ENCODE results near the gene GTSF1L. TPM values are rescaled to one million over a fixed set of nuclear protein-coding genes. Genes with fewer than 3 reads are reported as not detected.
A peak's percentile ranks its signal among the peaks of the same experiment; 100 is the strongest.

GTSF1L gene
- total RNA-seq (not detected in 2 replicates), polyA plus RNA-seq (not detected in 2 replicates)

DNA sequence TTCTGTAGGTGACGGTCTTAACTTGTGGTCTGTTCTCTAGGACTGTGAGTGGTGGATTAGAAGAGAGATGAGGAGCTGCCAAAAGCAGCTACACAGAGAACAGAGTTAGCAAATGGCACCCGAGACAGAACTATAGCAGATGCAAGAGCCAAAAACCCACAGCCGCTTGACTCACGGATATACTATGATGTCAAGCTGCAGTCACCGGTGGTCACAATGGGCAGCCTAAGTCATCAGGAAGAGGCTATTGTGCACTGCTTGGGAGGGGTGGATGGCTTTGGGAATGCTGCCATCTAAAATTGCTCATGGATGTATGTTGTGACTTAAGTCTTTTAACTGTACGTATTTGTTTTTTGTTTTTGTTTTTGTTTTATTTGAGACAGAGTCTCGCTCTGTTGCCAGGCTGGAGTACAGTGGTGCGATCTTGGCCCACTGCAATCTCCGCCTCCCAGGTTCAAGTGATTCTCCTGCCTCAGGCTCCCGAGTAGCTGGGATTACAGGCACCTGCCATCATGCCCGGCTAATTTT is at the start of gene GTSF1L:
TSS of gene GTSF1L (minus strand) at position 192 of the 528 bp plus-strand sequence. CDS start 308 bp downstream, outside the sequence.
- TF ChIP-seq, protein P1, sequence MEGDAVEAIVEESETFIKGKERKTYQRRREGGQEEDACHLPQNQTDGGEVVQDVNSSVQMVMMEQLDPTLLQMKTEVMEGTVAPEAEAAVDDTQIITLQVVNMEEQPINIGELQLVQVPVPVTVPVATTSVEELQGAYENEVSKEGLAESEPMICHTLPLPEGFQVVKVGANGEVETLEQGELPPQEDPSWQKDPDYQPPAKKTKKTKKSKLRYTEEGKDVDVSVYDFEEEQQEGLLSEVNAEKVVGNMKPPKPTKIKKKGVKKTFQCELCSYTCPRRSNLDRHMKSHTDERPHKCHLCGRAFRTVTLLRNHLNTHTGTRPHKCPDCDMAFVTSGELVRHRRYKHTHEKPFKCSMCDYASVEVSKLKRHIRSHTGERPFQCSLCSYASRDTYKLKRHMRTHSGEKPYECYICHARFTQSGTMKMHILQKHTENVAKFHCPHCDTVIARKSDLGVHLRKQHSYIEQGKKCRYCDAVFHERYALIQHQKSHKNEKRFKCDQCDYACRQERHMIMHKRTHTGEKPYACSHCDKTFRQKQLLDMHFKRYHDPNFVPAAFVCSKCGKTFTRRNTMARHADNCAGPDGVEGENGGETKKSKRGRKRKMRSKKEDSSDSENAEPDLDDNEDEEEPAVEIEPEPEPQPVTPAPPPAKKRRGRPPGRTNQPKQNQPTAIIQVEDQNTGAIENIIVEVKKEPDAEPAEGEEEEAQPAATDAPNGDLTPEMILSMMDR (IDR thresholded peaks at IDR 0.05; ENCODE audit: low read depth, low read length): no peak
- Histone ChIP-seq H3K27ac (no peak within 1 kb of the TSS), H3K4me3 (no peak within 1 kb of the TSS), H3K36me3 (no peaks in the 10 kb centered on the region), H3K4me1 (ENCODE audit: low read depth) (no peaks in the 10 kb centered on the region), H3K27me3 (no peaks in the 10 kb centered on the region), H3K9me3 (ENCODE audit: low read depth) (no peaks in the 10 kb centered on the region)
- DNase-seq (ENCODE audit: low read depth in 1 of 2, low spot score in 1 of 2): peak in 1 of 2 donors; percentile 71

DNA sequence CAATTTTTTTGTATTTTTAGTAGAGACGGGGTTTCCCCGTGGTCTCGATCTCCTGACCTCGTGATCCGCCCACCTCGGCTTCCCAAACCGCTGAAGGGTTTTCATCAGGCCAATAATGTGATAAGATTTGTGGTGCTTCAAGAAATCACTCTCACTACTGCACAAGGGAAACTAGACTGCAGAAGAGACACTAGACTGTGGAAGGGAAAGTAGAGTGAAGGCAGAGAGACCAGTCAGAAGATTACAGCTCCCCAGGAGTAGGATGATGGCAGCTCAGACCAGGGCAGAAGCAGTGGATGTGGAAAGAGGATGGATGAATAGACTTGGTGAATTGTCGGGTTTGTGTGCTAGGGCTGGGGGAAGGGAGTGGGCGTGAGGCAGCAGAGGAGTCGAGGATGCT is 48.0 kb upstream of the GTSF1L start:
- no peak overlapping the region for H3K4me3 ChIP-seq
- H3K9me3 ChIP-seq (ENCODE audit: low read depth): no peaks in the 10 kb centered on the region
- no peaks in the 10 kb centered on the region for H3K36me3 ChIP-seq
- no peak for DNase-seq (ENCODE audit: low read depth in 1 of 2, low spot score in 1 of 2)
- H3K27me3 ChIP-seq: no peaks in the 10 kb centered on the region
- no peaks in the 10 kb centered on the region for H3K4me1 ChIP-seq (ENCODE audit: low read depth)
- no peak overlapping the region for H3K27ac ChIP-seq
- TF ChIP-seq, protein P1 (IDR thresholded peaks at IDR 0.05; ENCODE audit: low read depth, low read length): no peak

DNA sequence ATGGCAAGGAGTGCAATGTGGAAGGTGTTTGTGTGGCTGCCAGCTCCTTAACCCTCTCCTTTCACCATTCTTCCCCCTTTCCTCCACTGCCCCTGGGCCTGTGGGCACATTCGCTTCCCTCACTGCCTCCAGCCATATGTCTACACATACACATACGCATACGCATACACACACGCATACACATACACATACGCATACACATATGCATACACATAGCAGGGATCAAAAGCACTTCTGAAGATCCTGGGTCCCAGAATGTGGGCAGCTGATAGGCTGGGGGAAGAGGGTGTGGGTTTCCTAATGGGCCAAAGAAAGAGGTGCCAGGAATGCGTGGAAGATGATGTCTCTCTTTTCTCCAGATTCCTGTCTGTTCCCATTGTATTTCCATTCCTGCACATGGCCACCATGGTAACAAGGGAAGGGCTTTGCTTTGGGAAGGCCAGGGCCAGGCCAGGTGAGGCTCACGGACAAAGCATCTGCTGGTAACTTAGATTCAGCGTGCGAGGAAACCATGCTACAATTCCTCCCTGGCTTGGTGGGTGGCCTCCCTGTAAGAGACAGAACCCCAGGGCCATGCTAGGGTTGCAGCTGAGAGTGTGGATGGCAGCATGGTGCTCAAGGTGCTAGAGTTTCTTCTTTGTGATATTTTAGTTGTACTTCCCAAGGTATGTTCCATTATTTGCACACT is 44.8 kb upstream of the GTSF1L start:
- TF ChIP-seq, protein P1 (IDR thresholded peaks at IDR 0.05; ENCODE audit: low read depth, low read length): no peak
- no peaks in the 10 kb centered on the region for H3K9me3 ChIP-seq (ENCODE audit: low read depth)
- H3K4me3 ChIP-seq: no peak overlapping the region
- no peaks in the 10 kb centered on the region for H3K4me1 ChIP-seq (ENCODE audit: low read depth)
- no peaks in the 10 kb centered on the region for H3K36me3 ChIP-seq
- DNase-seq (ENCODE audit: low read depth in 1 of 2, low spot score in 1 of 2): no peak
- no peak overlapping the region for H3K27ac ChIP-seq
- H3K27me3 ChIP-seq: no peaks in the 10 kb centered on the region

- TF ChIP-seq, protein P1 (IDR thresholded peaks at IDR 0.05; ENCODE audit: low read depth, low read length): no peak
- DNase-seq (ENCODE audit: low read depth in 1 of 2, low spot score in 1 of 2): no peak
- no peak overlapping the region for H3K4me3 ChIP-seq
- no peak overlapping the region for H3K27ac ChIP-seq
- no peaks in the 10 kb centered on the region for H3K4me1 ChIP-seq (ENCODE audit: low read depth)
- no peaks in the 10 kb centered on the region for H3K27me3 ChIP-seq
- H3K9me3 ChIP-seq (ENCODE audit: low read depth): no peaks in the 10 kb centered on the region
- no peaks in the 10 kb centered on the region for H3K36me3 ChIP-seq
Measured at GRCh38 chr20:43770342-43770741, 43.5 kb upstream of the GTSF1L start.

- Histone ChIP-seq H3K27me3 (no peaks in the 10 kb centered on the region), H3K4me3 (no peak overlapping the region), H3K9me3 (ENCODE audit: low read depth) (no peaks in the 10 kb centered on the region), H3K27ac (no peak overlapping the region), H3K4me1 (ENCODE audit: low read depth) (no peaks in the 10 kb centered on the region), H3K36me3 (no peaks in the 10 kb centered on the region)
- peak in 1 of 2 donors; percentile 35 for DNase-seq (ENCODE audit: low read depth in 1 of 2, low spot score in 1 of 2)
- TF ChIP-seq, protein P1 (IDR thresholded peaks at IDR 0.05; ENCODE audit: low read depth, low read length): no peak
Measured at GRCh38 chr20:43767686-43768474, 41.1 kb upstream of the GTSF1L start.
